HG02852 (cell line): Measurements from ENCODE around the gene ELF1.
"Not testable (repeated sequence)": the region's sequence is repeated elsewhere in the genome, so short reads cannot be mapped to it uniquely, and the experiment has no call there.

Experiments
- ATAC-seq: cut with Tn5 transposase; IDR thresholded peaks from one replicate; pipeline ENCODE4 v1.9.1; 2021; ENCODE audit warnings: mild to moderate bottlenecking, moderate library complexity; ENCODE audit not compliant: unreplicated experiment

The ELF1 gene

DNA sequence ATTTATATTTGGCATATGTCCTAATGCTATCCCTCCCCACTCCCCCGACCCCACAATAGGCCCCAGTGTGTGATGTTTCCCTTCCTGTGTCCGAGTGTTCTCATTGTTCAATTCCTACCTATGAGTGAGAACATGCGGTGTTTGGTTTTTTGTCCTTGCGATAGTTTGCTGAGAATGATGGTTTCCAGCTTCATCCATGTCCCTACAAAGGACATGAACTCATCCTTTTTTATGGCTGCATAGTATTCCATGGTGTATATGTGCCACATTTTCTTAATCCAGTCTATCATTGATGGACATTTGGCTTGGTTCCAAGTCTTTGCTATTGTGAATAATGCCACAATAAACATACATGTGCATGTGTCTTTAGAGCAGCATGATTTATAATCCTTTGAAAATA lies 23.3 kb upstream of the ELF1 start:
- not testable (repeated sequence) for ATAC-seq

DNA sequence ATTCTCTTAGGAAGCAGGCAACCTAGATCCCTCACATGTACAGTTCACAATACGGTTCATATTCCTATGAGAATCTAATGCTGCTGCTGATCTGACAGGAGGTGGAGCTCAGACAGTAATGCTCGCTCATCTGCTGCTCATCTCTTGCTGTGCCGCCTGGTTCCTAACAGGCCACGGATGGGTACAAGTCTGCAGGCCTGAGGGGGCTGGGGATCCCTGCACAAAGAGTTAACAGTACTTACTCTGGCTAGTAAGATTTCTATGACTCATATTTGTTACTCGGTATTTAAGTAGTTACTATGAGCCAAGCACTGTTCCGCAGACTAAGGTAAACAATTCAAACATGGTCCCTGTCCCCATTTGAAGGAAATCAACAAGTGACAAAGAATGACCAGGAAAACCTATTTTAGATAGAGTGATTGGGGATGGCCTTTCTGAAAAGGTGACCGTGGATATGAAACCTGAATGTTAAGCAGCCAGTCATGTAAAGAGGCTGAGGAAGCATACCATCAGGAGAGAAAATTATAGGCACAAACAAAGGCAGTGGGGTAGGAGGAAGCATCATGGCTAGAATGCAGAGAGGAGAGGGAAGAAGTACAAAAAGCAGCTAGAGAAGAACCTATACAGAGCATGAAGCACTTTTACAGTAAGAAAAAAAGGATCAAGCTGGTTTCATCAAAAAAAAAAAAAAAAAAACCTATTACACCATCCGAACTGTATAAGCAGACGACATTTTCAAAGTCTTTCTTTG lies 21.6 kb upstream of the ELF1 start:
- ATAC-seq, result no peak

GRCh38 chr13:41039746-41040145 lies 20.6 kb upstream of the ELF1 start:
- ATAC-seq, result no peak

DNA sequence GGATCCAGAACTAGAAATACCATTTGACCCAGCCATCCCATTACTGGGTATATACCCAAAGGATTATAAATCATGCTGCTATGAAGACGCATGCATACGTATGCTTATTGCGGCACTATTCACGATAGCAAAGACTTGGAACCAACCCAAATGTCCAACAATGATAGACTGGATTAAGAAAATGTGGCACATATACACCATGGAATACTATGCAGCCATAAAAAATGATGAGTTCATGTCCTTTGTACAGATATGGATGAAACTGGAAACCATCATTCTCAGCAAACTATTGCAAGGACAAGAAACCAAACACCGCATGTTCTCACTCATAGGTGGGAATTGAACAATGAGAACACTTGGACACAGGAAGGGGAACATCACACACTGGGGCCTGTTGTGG lies 17.4 kb upstream of the ELF1 start:
- not testable (repeated sequence) for ATAC-seq

GRCh38 chr13:41034881-41035280 lies 15.8 kb upstream of the ELF1 start:
- no peak for ATAC-seq

GRCh38 chr13:41034382-41034781 lies 15.3 kb upstream of the ELF1 start:
- ATAC-seq, result no peak

GRCh38 chr13:41032691-41033376 lies 13.7 kb upstream of the ELF1 start:
- ATAC-seq, result no peak

DNA sequence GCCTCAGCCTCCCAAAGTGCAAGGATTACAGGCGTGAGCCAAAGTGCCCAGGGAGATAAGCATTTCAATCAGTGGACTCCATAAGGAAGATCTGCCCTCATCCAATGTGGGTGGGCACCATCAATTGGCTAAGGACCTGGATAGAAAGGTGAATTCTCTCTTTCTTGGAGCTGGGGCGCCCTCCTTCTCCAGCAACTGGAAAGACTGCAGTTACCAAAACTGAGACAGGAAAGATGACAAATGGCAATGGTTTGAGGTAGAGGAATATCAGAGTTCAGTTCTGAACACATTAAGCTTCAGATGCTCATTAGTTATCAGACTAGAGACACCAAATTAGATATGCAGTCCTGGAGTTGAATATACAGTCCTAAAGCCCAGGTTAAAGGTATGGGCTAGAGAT lies 10.5 kb upstream of the ELF1 start:
- no peak for ATAC-seq

DNA sequence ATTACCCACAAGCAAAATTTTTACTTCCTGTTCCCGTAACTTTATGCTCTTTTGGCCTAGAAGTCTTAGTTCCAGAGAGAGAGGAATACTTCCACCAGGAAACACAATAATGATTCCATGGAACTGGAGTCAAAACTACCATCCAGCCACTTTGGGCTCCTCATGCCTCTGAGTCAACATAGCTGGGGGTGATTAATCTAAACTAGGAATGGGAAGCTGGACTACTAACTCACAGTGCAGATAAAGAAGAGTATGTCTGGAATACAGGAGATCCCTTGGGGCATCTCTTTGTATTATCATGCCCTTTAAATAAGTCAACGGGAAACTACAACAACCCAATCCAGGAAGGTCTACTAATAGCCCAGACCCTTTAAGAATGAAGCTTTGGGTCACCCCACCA lies 8.9 kb upstream of the ELF1 start:
- no peak for ATAC-seq

- ATAC-seq, result no peak
Measured at GRCh38 chr13:41026788-41027187, 7.7 kb upstream of the ELF1 start.

DNA sequence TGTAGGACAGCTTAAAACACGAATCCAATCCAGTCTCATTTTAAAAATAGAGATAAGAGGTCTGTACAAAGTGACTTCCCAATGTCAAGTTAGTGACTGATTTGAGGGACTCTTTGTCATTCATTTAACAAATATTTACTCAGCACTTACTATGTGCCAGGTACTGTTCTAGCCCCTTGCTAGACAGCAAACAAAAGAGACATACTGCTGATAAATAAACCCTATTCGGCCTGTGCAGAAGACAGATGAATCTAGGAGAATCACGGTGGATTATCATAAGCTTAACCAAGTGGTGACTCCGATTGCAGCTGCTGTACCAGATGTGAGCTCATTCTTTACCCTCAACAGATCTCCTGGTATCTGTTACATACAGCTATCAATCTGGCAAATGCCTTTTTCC lies 6.4 kb upstream of the ELF1 start:
- ATAC-seq, result no peak

- ATAC-seq, result no peak
Measured at GRCh38 chr13:41019578-41020347, 647 bp upstream of the ELF1 start.

DNA sequence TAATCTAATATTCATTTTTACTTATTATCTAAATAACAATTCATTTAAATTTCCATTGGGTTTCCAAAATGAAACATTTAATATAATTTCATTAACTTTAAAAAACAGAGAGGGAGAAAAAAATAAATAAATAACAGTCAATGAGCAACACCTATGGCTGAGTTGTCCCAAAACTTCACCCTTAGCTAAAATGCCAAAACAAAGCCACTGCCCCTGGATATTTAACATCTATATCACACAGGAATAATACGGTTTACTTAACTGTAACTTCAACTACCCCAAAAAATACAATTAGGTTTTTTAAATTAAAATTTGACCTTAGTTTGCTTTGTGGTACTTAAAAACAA lies 541 bp downstream of the ELF1 start:
- ATAC-seq, result no peak

DNA sequence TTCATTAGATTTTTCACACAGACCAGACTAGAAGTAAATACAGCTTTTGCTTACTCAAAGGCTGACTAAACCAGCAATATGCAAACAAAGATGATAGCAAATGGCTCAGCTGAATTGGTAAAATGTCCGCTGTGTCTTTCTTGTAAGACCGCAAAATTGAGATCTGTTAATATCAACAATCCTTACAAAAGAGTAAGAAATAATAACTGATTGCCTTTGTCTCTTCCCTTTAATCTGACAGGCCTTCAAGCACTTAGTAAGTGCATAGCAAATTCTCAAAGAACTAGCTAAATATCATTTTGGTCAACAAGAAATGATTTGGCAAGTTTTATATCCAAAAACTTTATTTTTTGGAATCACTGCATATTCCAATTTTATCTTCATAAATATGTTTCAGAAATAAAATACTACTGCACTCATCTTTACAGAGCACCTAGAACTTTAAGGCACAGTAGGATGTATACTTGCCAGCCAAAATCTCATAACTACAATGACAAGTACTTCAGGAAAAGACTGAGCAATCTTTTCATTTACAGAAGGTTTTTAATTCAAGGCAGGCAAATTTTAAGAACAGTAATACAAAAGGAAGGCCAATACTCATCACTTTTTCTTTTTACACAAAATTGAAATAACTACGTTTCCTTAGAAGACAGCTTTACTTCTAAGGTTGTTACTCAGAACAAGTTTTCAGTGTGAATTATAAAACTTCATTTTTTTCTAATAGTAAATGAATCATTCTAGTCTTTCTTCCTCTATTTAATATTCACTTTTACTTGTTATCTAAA lies 1.1 kb downstream of the ELF1 start:
- no peak for ATAC-seq

DNA sequence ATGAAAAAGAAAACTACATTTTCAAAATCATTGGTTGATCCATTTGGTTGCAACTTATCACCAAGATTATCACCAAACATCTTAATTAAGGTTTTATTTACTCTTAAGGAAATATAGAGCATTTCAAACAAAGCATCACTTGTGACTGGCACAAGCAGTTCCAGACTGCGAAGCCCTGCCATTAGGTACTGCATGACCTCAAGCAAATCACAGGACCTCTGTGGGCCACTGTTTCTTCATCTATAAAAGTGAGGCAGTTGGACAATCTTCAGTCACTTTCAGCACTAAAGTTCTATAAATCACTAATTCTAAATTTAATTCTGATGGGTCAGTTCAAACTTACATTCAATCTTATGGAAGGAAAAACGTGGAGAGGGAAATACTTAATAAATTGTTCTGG lies 2.0 kb downstream of the ELF1 start:
- no peak for ATAC-seq

DNA sequence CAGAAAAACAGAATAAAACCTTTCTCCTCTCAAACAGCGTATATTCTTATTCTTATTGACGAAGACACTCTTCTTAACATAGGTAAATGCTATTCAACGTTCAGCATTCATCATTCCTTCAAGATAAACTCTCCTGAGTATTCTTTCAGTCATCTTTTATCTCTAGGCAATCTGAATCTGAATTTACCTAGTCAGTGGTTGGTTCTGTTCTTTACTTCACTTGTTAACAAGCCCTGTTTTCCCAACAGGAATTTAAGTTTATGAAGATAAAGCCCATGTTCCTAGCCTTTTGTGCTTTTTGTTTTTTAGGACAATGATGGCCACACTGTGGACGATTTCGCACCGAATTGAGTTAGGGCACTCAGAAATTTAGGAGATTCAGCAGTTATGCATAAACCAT lies 3.2 kb downstream of the ELF1 start:
- ATAC-seq, result no peak

DNA sequence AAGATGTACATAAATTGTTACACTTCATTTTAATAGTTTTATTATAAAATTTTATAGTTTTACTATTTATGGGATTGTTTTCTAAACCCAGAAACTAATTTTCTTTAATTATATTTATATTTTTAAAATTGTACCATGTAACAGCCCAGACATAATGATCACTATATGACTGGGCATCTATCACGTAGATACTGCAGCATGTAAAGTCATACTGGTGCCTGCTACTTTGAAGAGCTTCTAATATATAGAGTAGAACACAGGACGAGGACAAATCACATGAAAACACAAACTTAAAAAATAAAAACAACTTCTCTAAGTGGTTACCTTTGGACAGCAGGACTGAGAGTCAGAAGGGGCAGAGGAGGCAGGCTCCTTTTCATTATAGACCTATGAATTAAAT lies 5.3 kb downstream of the ELF1 start:
- ATAC-seq, result no peak

- no peak for ATAC-seq
Measured at GRCh38 chr13:41012536-41012935, 6.6 kb downstream of the ELF1 start.

GRCh38 chr13:41011382-41011956 lies 7.6 kb downstream of the ELF1 start:
- ATAC-seq, result no peak

DNA sequence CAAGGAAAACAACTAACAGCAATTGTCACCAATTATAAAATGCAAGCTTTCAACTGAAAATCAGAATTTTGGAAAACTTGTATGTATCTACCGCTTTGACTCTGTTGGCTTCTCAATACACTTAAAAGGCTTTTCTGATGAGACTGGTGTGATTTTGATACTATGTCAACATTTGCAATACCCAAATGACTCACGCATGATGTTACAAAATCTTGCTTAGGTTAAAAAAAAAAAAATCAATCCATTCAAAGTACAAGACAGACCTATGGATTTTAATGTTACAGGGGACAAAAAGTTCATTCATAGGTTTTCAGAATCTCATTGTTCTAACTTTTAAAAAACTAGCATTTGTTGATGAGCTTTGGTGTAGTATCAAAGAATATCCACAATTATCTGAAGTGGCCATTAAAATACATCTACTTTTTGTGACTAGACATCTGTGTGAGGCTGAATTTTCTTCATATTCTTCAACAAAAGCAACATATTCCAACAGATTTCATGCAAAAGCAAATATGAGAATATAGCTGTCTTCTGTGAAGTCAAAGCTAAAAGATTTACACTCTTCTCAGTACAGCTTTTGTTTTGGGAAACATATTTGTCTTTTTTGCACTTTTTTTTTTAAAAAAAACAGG lies 10.7 kb downstream of the ELF1 start:
- peak; percentile 29 for ATAC-seq
